C4-2B (cell line): ENCODE results near the gene CTDP1.

ENCODE experiments used
- ZFX ChIP-seq: fragments of 450-650 bp; IDR thresholded peaks from 2 replicates; pipeline ENCODE4 v1.6.1; 2017
- TF ChIP-seq, protein P1 (sequence below): fragments of 450-650 bp; conservative IDR thresholded peaks from 2 replicates; pipeline ENCODE4 v1.5.1; 2017; ENCODE audit warnings: mild to moderate bottlenecking

DNA sequence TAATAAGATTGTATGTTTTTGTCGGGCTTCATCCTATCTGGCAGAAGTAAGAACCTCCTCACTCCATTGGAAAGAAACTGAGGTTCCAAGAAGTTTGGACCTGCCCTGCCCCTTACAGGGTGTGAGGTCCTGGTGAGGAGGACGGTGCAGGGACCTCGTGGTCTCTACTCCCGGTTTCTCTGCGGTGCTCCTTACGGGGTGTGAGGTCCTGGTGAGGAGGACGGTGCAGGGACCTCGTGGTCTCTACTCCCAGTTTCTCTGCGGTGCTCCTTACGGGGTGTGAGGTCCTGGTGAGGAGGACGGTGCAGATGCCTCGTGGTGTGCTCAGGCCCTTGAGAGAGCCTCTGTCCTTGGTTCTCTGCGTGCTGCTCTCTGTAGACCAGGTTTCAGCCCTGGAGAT lies 5.2 kb downstream of the CTDP1 start:
- TF ChIP-seq, protein P1, sequence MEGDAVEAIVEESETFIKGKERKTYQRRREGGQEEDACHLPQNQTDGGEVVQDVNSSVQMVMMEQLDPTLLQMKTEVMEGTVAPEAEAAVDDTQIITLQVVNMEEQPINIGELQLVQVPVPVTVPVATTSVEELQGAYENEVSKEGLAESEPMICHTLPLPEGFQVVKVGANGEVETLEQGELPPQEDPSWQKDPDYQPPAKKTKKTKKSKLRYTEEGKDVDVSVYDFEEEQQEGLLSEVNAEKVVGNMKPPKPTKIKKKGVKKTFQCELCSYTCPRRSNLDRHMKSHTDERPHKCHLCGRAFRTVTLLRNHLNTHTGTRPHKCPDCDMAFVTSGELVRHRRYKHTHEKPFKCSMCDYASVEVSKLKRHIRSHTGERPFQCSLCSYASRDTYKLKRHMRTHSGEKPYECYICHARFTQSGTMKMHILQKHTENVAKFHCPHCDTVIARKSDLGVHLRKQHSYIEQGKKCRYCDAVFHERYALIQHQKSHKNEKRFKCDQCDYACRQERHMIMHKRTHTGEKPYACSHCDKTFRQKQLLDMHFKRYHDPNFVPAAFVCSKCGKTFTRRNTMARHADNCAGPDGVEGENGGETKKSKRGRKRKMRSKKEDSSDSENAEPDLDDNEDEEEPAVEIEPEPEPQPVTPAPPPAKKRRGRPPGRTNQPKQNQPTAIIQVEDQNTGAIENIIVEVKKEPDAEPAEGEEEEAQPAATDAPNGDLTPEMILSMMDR = no peak
- TF ChIP-seq ZFX = no peak
